Stimulated activated CD4-positive, alpha-beta T cell treated with anti-CD3 and anti-CD28 coated beads, TNF-alpha, amount 100 ng/mL, for 48 hours (primary cell): ENCODE data around the gene PHC3.
A peak's percentile ranks its signal among the peaks of the same experiment; 100 is the strongest.
"Not testable (repeated sequence)": the region's sequence is repeated elsewhere in the genome, so short reads cannot be mapped to it uniquely, and the experiment has no call there.

Experiments
- DNase-seq, 3 donors: peaks; one replicate each; pipeline ENCODE4 v3.0.0-alpha.2; 2020; ENCODE audit warnings: low read depth in 3 of 3

The PHC3 gene

DNA sequence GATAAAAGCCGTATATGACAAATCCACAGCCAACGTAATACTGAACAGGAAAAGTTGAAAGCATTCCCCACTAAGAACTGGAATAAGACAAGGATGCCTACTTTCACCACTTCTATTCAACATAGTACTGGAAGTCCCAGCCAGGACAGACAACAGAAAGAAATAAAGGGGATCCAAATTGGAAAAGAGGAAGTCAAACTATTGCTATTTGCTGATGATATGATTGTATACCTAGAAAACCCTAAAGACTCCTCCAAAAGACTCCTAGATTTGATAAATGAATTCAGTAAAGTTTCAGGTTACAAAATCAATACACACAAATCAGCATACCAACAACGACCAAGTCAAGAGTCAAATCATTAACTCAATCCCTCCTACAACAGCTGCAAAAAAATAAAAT lies 14.2 kb upstream of the PHC3 start:
- not testable (repeated sequence) for DNase-seq

- DNase-seq, result no peak
Measured at GRCh38 chr3:170189398-170190256, 8.1 kb upstream of the PHC3 start.

GRCh38 chr3:170180079-170180907 lies 1.2 kb downstream of the PHC3 start:
- no peak for DNase-seq

- DNase-seq, result no peak
Measured at GRCh38 chr3:170179432-170179831, 2.1 kb downstream of the PHC3 start.

DNA sequence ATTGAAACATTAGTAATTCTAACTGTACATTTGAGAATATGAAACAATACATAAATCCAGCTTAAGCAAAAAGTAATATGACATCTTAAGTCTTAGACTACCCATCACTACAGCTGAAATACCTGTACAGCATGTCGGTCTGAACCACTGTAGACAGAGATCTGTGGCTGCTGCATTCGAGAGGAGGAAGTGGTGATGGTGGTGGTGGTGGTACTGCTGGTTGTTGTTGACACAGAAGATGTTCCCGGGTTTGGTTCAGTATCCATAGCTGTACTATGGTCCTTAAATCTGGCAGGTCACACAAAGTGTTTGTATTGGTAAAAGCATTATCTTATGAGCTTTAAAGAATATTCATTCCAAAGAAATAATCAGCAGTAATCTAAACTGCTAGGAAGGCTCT lies 2.9 kb downstream of the PHC3 start:
- DNase-seq, result peak in 1 of 3 donors; percentile 14

- no peak for DNase-seq
Measured at GRCh38 chr3:170171563-170171962, 10.0 kb downstream of the PHC3 start.

- DNase-seq, result no peak
Measured at GRCh38 chr3:170164717-170165116, 16.8 kb downstream of the PHC3 start.

DNA sequence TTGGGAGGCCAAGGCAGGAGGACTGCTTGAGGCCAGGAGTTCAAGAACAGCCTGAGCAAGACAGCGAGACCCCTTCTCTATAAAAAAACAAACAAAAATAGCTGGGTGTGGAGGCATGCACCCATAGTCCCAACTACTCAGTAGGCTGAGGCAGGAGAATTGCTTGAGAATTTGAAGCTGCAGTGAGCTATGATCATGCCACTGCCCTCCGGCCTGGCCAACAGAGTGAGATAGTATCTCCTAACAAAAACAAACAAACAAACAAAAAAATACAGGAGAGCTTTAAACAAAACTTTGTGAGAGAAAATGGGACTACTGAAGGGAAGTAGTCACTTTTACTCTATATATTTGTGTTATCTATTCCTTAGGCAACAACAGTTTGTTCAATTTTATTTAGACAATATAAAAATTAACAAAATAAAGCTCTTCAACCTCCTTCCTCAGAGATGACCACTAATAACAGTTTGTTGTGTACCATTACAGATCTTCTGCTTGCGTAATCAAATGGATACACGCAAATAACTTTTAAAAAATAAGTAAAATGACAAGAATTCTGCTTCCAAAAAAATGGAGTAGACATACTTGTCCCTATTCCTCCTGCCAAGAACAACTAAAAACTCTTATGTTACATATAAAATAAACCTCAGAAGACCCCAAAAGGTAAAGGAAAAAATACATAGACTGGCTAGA lies 17.4 kb downstream of the PHC3 start:
- no peak for DNase-seq

DNA sequence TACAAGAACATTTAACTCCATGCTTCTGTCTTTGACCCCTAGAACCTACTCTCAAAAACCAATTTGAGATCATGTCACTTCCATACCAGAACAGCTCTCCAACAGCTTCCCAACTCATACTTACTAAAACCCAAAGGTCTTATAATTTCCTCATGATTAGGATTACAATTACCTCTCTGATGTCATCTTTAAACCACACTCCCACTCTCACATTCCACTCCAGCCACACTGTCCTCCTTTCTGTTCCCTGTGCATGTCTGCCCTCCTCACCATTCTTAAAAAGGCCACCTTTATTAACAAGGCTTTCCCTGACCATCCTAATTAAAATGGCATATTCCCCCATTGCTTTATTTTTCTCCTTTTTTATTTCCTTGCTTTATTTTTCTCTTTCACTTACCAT lies 18.9 kb downstream of the PHC3 start:
- no peak for DNase-seq

DNA sequence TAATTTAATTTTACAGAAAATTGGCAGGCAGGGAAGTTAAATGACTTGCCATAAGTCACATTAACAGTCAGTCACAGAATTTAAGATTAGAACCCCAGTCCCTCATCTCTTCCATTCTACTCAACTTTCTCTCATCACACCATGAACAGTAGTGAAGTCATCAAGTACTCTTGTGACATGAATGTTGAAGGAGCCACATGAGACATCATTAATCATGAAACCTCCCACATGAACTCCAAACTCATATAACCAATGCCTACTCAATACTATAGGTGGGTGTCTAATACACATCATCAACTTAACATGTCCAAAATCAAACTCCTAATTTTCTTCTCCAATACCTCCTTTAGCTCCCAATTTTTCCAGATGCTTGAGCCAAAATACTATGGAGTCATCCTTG lies 19.5 kb downstream of the PHC3 start:
- DNase-seq, result no peak

DNA sequence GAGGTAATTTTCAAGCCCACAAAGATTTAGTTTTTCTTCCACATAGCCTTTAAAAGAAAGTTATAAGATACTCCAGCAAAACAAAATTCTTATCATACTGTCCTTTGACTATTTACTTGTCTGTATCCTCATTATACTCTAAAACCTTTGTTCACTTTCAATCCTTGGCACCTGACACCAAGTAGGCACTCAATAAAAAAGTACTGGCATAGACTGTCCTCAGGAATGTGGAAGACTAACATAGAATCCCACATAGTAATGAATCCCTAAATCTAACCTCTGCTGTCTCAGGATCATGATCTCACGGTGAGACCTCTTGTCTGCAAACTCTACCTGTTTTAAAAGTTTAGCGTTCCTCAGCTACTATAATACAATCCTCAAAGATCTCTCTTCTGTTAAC lies 21.6 kb downstream of the PHC3 start:
- no peak for DNase-seq

DNA sequence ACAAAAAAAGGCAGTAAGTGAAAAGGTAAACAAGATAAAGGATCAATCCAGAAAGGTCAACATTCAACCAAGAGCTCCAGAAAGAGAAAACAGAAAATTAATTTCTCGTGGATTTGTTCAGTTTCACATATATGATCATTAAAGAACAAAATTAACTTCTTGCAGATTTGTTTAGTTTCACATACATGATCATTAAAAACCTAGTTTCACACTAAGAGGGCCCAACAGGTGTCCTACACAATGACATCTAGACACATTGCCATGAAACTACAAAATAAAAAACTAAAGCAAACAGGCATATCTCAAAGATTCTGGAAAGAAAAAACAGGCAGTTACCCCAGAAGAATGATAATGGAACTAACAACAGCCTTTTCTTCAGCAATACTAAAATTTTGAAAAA lies 22.1 kb downstream of the PHC3 start:
- no peak for DNase-seq

DNA sequence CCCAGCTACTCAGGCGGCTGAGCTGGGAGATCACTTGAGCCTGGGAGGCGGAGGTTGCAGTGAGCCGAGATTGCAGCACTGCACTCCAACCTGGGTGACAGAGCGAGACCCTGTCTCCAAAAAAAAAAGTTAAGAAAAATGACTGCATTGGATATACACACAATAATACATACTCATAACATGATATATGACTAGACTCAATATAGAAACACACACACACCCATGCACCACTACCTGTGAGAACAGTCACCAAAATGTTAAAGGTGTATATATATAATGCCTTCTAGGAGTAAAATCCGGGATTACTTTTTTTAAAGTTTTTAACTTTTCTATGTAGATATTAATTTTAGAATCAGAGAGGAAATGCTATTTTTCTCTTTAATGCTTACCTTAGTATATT lies 25.9 kb downstream of the PHC3 start:
- no peak for DNase-seq

DNA sequence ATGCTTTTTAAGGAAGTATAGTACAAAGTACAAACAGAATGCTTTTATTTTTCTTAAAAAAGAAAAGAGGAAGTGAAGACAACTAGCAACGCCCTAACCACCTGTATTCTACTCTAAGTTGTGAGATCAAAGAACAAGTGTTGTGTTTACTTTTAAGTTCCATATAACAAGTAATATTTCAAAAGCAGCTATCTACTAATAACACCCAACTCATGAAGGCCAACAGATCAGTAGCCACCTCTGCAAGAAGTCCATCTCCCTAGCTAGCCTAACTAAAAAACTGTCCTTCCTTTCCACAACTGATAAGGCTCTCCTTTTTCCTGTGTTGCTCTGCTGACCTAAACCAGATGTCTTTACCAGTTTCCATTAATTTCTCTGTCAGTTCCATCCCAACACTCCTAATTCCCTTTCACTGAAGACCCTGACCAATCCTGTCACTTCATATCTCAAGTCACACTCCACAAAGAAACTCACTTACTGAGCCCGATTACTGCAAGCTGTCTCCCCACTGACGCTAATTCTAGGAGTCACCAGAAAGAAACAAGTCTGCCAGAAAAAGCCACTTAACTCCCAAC lies 26.9 kb downstream of the PHC3 start:
- no peak for DNase-seq

DNA sequence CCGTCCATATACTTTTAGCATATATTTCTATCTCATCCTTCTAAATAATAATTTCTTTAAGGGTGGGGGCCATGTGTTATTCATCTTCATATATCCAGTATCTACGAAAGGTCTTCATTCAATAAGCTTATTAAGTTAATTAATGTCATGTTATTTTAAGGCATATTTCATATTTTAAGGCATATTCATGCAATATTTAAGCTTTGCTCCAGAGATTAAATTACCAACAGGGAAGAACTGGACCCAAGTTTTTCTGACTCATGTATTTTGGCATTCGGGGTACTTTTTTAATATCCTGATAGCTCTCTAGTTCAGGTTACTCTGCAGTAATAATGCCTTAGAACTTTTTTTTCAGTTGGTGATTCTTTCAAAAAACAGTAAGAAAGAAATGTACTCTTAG lies 27.4 kb downstream of the PHC3 start:
- DNase-seq, result no peak

GRCh38 chr3:170151536-170151935 lies 30.0 kb downstream of the PHC3 start:
- DNase-seq, result no peak

DNA sequence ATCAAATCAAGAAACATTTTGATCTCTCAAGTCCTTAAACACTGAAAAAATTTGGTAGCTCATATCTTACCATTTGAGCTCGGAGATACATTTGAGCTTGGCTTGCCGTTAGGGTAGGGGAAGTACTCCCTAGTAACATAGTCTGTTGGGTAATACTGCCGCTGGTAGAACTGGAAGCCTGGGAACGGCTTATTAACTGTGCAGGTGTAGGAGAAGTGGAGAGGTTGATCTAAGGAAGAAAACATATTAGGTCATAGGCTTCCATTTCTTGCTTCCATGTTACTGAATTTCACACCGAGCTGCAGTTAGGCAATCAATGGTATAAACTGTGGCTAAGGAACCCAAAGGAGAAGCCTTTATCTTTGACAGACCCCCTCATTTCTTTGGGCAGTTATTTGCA lies 32.5 kb downstream of the PHC3 start:
- DNase-seq, result no peak

- no peak for DNase-seq
Measured at GRCh38 chr3:170145278-170145677, 36.3 kb downstream of the PHC3 start.

DNA sequence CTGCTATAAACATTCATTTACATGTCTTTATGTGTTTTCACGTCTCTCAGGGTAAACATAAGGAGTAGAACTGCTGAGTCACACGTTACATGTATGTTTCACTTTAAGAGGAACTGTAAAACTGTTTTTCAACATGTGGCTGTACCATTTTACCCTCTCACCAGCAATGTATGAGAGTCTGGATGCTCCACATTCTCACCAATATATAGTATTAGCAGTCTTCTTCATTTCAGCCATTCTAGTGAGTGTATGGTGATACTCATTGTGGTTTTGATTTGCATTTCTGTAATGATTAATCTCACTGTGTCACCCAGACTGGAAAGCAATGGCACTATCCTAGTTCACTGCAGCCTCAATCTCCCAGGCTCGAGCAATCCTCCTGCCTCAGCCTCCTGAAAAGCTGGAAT lies 37.1 kb downstream of the PHC3 start:
- DNase-seq, result no peak

GRCh38 chr3:170142373-170142772 lies 39.2 kb downstream of the PHC3 start:
- no peak for DNase-seq

DNA sequence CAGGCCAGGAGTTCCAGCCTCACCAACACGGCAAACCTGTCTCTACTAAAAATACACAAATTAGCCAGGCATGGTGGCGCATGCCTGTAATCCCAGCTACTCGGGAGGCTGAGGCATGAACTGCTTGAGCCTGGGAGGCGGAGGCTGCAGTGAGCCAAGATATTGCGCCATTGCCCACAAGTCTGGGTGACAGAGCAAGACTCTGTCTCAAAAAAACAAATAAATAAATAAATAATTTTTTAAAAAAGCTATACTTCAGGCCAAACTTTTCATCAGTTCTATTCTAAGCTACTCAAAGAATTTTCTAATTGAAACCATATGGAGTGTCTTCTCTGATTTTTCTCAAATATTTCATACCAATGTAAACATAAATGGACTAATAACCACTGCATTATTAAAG lies 43.5 kb downstream of the PHC3 start:
- no peak for DNase-seq

GRCh38 chr3:170132335-170132734 lies 49.2 kb downstream of the PHC3 start:
- DNase-seq, result no peak
